Breast epithelium (tissue), 3 donors: Measurements from ENCODE around the gene ARHGDIA.

ENCODE experiments used
- POLR2A ChIP-seq: fragments of 450-650 bp; IDR thresholded peaks from one replicate; pipeline ENCODE4 v1.6.1; 2016; ENCODE audit warnings: antibody characterized with exemption, mild to moderate bottlenecking, moderate library complexity
- POLR2AphosphoS5 ChIP-seq, 3 donors: sonication (generic); formaldehyde crosslinking; IDR thresholded peaks; one replicate each; pipeline ENCODE4 v1.6.1; 2017; ENCODE audit warnings: antibody characterized with exemption in 3 of 3
- TF ChIP-seq, protein P1 (sequence below), 3 donors: fragments of 450-650 bp; IDR thresholded peaks; one replicate each; pipeline ENCODE4 v1.5.1; 2016 to 2017; ENCODE audit warnings: antibody characterized with exemption in 3 of 3, mild to moderate bottlenecking in 3 of 3, moderate library complexity in 3 of 3

DNA sequence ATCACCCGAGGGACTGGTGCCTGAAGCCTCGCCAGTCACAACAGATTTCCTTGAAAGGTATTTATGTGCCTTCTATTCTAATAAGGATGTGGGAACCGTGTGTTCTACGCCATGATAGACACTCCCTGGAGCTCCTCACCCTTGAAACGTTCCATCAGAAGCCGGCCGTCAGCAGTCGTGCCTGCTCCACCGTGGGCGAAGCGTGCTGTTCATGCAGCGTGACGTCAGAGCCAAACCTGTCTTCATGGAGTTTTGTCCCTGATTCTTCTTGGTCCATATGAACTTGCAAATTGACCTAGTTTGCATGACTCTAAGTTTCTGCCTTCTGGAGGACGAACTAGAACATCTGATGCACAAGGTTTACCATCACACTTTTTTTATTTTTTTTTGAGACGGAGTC is 31.8 kb downstream of the ARHGDIA start:
- TF ChIP-seq, protein P1, sequence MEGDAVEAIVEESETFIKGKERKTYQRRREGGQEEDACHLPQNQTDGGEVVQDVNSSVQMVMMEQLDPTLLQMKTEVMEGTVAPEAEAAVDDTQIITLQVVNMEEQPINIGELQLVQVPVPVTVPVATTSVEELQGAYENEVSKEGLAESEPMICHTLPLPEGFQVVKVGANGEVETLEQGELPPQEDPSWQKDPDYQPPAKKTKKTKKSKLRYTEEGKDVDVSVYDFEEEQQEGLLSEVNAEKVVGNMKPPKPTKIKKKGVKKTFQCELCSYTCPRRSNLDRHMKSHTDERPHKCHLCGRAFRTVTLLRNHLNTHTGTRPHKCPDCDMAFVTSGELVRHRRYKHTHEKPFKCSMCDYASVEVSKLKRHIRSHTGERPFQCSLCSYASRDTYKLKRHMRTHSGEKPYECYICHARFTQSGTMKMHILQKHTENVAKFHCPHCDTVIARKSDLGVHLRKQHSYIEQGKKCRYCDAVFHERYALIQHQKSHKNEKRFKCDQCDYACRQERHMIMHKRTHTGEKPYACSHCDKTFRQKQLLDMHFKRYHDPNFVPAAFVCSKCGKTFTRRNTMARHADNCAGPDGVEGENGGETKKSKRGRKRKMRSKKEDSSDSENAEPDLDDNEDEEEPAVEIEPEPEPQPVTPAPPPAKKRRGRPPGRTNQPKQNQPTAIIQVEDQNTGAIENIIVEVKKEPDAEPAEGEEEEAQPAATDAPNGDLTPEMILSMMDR (IDR thresholded peaks at IDR 0.05), result no peak
- TF ChIP-seq POLR2A (no peak), POLR2AphosphoS5 (IDR thresholded peaks at IDR 0.05) (no peak)
